Measurements from ENCODE around the gene OTOF.

- TF ChIP-seq CTCF (conservative IDR thresholded peaks at IDR 0.05; ENCODE audit: low read length) (no peak), EZH2phosphoT487 (IDR thresholded peaks at IDR 0.05; ENCODE audit: borderline replicate concordance) (no peak)
These were observed 54.8 kb downstream of the OTOF start for GRCh38 chr2:26422947-26423629.
